ENCODE results near the gene ZNF451. TPM values are rescaled to one million over a fixed set of nuclear protein-coding genes. Genes with fewer than 3 reads are reported as not detected.

The ZNF451 gene
- total RNA-seq, 2 experiments from 2014 or later = 43.8 to 46.2 TPM

GRCh38 chr6:57198926-57199636 is 109.1 kb downstream of the ZNF451 start:
- CTCF ChIA-PET = no interaction called here
- no peak for DNase-seq
- intact Hi-C loops (cut with micrococcal nuclease) = no loop called here
- no peaks in the 10 kb centered on the region for H3K27me3 Mint-ChIP-seq (ENCODE audit: low read depth)
- H3K4me1 Mint-ChIP-seq (ENCODE audit: low read depth) = no peaks in the 10 kb centered on the region
- no peaks in the 10 kb centered on the region for H3K9me3 Mint-ChIP-seq
- no peak overlapping the region for H3K27ac Mint-ChIP-seq
- H3K4me3 Mint-ChIP-seq = no peak overlapping the region
- H3K36me3 Mint-ChIP-seq (ENCODE audit: low read depth) = no peaks in the 10 kb centered on the region

- H3K27me3 Mint-ChIP-seq (ENCODE audit: low read depth) = no peaks in the 10 kb centered on the region
- H3K36me3 Mint-ChIP-seq (ENCODE audit: low read depth) = no peaks in the 10 kb centered on the region
- no peak overlapping the region for H3K27ac Mint-ChIP-seq
- no peaks in the 10 kb centered on the region for H3K4me1 Mint-ChIP-seq (ENCODE audit: low read depth)
- DNase-seq = no peak
- intact Hi-C loops (cut with micrococcal nuclease) = no loop called here
- CTCF ChIA-PET = no interaction called here
- no peaks in the 10 kb centered on the region for H3K9me3 Mint-ChIP-seq
- no peak overlapping the region for H3K4me3 Mint-ChIP-seq
These were observed 111.7 kb downstream of the ZNF451 start for GRCh38 chr6:57201718-57202117.

- peaks cover 9% of the 10 kb centered on the region for H3K4me1 Mint-ChIP-seq (ENCODE audit: low read depth)
- H3K27me3 Mint-ChIP-seq (ENCODE audit: low read depth) = no peaks in the 10 kb centered on the region
- CTCF ChIA-PET = interaction anchor here (1.1 to 1.7 kb wide), 2 partner anchors 16 to 111 kb away, joined by 4 read pairs; partner anchors contain the start of gene RAB23
- no peaks in the 10 kb centered on the region for H3K36me3 Mint-ChIP-seq (ENCODE audit: low read depth)
- no peaks in the 10 kb centered on the region for H3K9me3 Mint-ChIP-seq
- intact Hi-C loops (cut with micrococcal nuclease) = no loop called here
- no peak overlapping the region for H3K27ac Mint-ChIP-seq
- no peak overlapping the region for H3K4me3 Mint-ChIP-seq
- no peak for DNase-seq
These were observed 115.8 kb downstream of the ZNF451 start for GRCh38 chr6:57205550-57206328.

DNA sequence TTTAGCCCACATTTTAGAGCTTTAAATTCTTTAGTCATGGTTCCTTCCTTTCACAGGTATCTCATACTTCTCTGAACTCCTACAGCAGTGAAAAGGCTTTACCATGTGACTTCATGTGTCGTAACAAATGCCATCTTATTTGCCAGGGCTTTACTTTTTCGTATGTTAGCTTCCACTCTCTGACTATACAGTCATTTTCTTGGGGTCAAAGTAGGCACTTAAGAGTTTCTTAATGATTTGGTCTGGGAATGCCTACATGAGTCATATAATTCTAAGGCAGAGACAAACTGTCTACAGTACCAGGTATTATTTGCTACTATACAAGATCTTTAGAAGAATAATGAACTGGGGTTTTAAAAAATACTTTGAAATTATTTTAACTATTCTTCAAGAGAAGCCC is 117.2 kb downstream of the ZNF451 start:
- intact Hi-C loops (cut with micrococcal nuclease) = loop anchor here (1.0 kb wide), 1 partner anchor 58 kb away; no protein-coding TSS in a partner anchor
- Mint-ChIP-seq H3K27me3 (ENCODE audit: low read depth) (no peaks in the 10 kb centered on the region), H3K36me3 (ENCODE audit: low read depth) (no peaks in the 10 kb centered on the region), H3K27ac (no peak overlapping the region), H3K9me3 (no peaks in the 10 kb centered on the region), H3K4me1 (ENCODE audit: low read depth) (peaks cover 9% of the 10 kb centered on the region), H3K4me3 (no peak overlapping the region)
- CTCF ChIA-PET = interaction anchor here (0.9 to 1.7 kb wide), 2 partner anchors 23 to 109 kb away, joined by 3 to 4 read pairs; no protein-coding TSS in a partner anchor
- DNase-seq = no peak

DNA sequence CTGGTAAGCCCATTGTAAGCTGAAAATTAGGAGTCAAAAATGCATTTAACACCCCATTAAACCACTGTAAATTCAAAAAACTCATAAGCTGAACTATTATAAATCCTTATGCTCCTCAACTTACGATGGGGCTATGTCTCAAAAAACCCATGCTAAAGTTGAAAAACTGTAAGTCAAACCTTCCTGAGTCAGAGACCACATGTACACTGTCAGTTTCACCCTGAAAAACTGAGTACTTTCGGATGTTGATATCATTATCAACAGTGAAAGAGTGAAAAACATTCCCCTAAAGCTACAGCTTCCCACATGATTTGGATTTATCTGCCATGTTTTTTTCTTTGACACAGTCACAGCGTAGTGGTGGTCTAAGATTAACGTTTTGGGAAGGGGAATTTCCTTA is 117.9 kb downstream of the ZNF451 start:
- Mint-ChIP-seq H3K4me1 (ENCODE audit: low read depth) (peaks cover 9% of the 10 kb centered on the region), H3K27me3 (ENCODE audit: low read depth) (no peaks in the 10 kb centered on the region), H3K36me3 (ENCODE audit: low read depth) (no peaks in the 10 kb centered on the region), H3K4me3 (no peak overlapping the region), H3K27ac (no peak overlapping the region), H3K9me3 (no peaks in the 10 kb centered on the region)
- DNase-seq = no peak
- intact Hi-C loops (cut with micrococcal nuclease) = loop anchor here (1.0 to 2.0 kb wide), 2 partner anchors 15 to 57 kb away; partner anchors contain the start of gene RAB23
- CTCF ChIA-PET = interaction anchor here (0.9 kb wide), 1 partner anchor 24 kb away, joined by 3 read pairs; no protein-coding TSS in a partner anchor

GRCh38 chr6:57209030-57209429 is 119.0 kb downstream of the ZNF451 start:
- no peak for DNase-seq
- Mint-ChIP-seq H3K4me3 (no peak overlapping the region), H3K36me3 (ENCODE audit: low read depth) (no peaks in the 10 kb centered on the region), H3K27ac (no peak overlapping the region), H3K27me3 (ENCODE audit: low read depth) (no peaks in the 10 kb centered on the region), H3K4me1 (ENCODE audit: low read depth) (peaks cover 14% of the 10 kb centered on the region), H3K9me3 (no peaks in the 10 kb centered on the region)
- intact Hi-C loops (cut with micrococcal nuclease) = loop anchor here (2.0 kb wide), 1 partner anchor 14 kb away; the partner anchor contains the start of gene RAB23
- CTCF ChIA-PET = no interaction called here

DNA sequence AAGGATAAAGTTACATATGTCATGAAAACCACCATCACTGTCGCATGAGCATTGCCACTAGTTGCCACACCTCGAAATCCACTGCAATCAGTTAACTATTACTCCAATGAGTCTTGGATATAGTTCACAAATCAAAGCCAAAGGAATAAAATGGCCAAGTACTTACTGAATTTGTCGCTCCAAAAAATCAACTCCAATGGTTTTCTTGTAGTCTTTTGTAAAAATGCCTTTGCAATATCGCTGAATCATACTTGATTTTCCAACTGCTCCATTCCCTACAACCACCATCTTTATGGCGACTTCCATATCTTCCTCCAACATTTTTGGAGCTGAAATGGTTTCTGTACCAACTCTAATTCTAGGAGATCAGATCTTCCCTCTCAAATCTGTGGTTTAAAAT is 120.1 kb downstream of the ZNF451 start:
- H3K4me1 Mint-ChIP-seq (ENCODE audit: low read depth) = peaks cover 25% of the 10 kb centered on the region

DNA sequence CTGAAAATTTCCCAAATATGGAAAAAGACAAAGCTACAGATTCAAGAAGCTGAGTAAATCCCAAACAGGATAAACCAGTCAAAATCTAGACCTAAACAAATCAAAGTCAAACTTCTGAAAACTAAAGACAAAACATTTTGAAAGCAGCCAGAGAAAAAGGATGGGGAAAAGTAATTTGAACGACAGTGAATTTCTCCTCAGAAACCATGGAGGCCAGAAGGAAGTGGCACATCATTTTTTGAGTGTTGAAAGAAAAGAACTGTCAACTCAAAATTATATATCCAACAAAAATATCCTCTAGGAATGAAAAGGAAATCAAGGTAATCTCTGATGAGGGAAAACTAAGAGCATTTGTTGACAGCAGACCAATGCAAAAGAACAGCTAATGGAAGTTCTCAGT is 125.3 kb downstream of the ZNF451 start:
- Mint-ChIP-seq H3K4me3 (no peak overlapping the region), H3K27me3 (ENCODE audit: low read depth) (peaks cover 5% of the 10 kb centered on the region), H3K9me3 (peaks cover 6% of the 10 kb centered on the region), H3K4me1 (ENCODE audit: low read depth) (peaks cover 29% of the 10 kb centered on the region), H3K27ac (no peak overlapping the region), H3K36me3 (ENCODE audit: low read depth) (no peaks in the 10 kb centered on the region)
- intact Hi-C loops (cut with micrococcal nuclease) = no loop called here
- no peak for DNase-seq
- CTCF ChIA-PET = no interaction called here

More for the DNA sequence above, 120.1 kb downstream of the ZNF451 start:
- Mint-ChIP-seq H3K9me3 (peaks cover 5% of the 10 kb centered on the region), H3K27me3 (ENCODE audit: low read depth) (no peaks in the 10 kb centered on the region), H3K27ac (no peak overlapping the region), H3K4me3 (no peak overlapping the region), H3K36me3 (ENCODE audit: low read depth) (no peaks in the 10 kb centered on the region)
- no peak for DNase-seq
- intact Hi-C loops (cut with micrococcal nuclease) = no loop called here
- CTCF ChIA-PET = no interaction called here

DNA sequence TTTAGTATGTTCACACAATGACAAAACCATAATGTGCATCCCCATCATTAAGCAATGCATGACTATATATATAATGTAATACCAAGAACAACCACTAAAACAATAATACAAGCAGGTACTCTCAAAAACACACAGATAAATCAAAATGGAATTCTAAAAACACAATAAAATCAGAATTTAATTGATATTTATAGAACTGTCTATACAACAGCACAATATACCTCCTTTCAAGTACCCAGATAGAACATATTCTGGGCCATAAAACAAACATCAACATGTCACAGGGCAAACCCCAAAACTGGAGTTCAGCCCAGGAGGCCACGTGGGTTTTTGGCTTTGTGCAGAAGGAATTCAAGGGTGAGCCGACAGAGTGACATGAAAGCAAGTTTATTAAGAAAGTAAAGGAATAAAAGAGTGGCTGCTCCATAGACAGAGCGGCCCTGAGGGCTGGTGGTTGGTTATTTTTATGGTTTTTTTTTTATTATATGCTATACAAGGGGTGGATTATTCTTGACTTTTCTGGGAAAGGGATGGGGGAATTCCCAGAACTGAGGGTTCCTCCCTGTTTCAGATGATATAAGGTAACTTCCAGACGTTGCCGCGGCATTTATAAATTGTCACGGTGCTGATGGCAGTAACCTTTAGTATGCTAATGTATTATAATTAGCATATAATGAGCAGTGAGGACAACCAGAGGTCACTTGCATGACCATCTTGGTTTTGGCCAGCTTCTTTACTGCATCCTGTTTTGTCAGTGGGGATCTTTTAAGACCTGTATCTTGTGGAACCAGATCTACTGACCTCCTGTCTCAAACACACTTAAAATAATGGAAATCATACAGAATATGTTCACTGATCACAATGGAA is 126.5 kb downstream of the ZNF451 start:
- peaks cover 38% of the 10 kb centered on the region for H3K4me1 Mint-ChIP-seq (ENCODE audit: low read depth)
- no peak for DNase-seq
- H3K27me3 Mint-ChIP-seq (ENCODE audit: low read depth) = peaks cover 7% of the 10 kb centered on the region
- H3K36me3 Mint-ChIP-seq (ENCODE audit: low read depth) = no peaks in the 10 kb centered on the region
- no peak overlapping the region for H3K27ac Mint-ChIP-seq
- peaks cover 6% of the 10 kb centered on the region for H3K9me3 Mint-ChIP-seq
- intact Hi-C loops (cut with micrococcal nuclease) = no loop called here
- CTCF ChIA-PET = interaction anchor here (0.6 to 1.0 kb wide), 3 partner anchors 85 to 828 kb away, joined by 3 to 4 read pairs (median 3); no protein-coding TSS in a partner anchor
- no peak overlapping the region for H3K4me3 Mint-ChIP-seq

DNA sequence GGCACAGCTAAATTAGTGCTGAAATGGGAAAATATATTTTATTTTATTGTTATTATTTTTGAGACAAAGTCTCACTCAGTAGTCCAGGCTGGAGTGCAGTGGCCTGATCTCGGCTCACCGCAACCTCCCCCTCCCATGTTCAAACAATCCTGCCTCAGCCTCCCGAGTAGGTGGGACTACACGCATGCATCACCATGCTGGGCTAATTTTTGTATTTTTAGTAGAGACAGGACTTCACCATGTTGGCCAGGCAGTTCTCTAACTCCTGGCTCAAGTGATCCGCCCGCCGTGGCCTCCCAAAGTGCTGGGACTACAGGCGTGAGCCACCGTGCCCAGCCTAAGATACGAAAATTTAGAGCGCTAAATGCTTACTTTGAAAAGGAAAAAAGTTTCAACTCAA is 127.3 kb downstream of the ZNF451 start:
- Mint-ChIP-seq H3K4me3 (no peak overlapping the region), H3K4me1 (ENCODE audit: low read depth) (peaks cover 38% of the 10 kb centered on the region), H3K27ac (no peak overlapping the region), H3K36me3 (ENCODE audit: low read depth) (peaks cover 2% of the 10 kb centered on the region), H3K9me3 (peaks cover 6% of the 10 kb centered on the region), H3K27me3 (ENCODE audit: low read depth) (peaks cover 7% of the 10 kb centered on the region)
- CTCF ChIA-PET = interaction anchor here (0.6 to 1.0 kb wide), 2 partner anchors 99 to 828 kb away, joined by 3 to 4 read pairs; no protein-coding TSS in a partner anchor
- no peak for DNase-seq
- intact Hi-C loops (cut with micrococcal nuclease) = no loop called here

Data from activated naive CD4-positive, alpha-beta T cell treated with anti-CD3 and anti-CD28 coated beads for 36 hours (primary cell).